HG03571 (cell line): ENCODE data around the gene CPN1.
"Not testable (repeated sequence)": the region's sequence is repeated elsewhere in the genome, so short reads cannot be mapped to it uniquely, and the experiment has no call there.

Experiments
- ATAC-seq: cut with Tn5 transposase; IDR thresholded peaks from one replicate; pipeline ENCODE4 v1.9.1; 2021; ENCODE audit not compliant: unreplicated experiment

The CPN1 gene

GRCh38 chr10:100082276-100082675 is 607 bp upstream of the CPN1 start:
- not testable (repeated sequence) for ATAC-seq

- ATAC-seq, result no peak
Observed at GRCh38 chr10:100076750-100077149, 4.9 kb downstream of the CPN1 start.

- no peak for ATAC-seq
Observed at GRCh38 chr10:100075426-100076220, 6.0 kb downstream of the CPN1 start.

GRCh38 chr10:100072514-100072913 is 9.2 kb downstream of the CPN1 start:
- ATAC-seq, result no peak

GRCh38 chr10:100071529-100071928 is 10.1 kb downstream of the CPN1 start:
- no peak for ATAC-seq

GRCh38 chr10:100067466-100067865 is 14.2 kb downstream of the CPN1 start:
- no peak for ATAC-seq

- ATAC-seq, result no peak
Observed at GRCh38 chr10:100065084-100065660, 16.5 kb downstream of the CPN1 start.

- no peak for ATAC-seq
Observed at GRCh38 chr10:100061401-100061800, 20.3 kb downstream of the CPN1 start.

GRCh38 chr10:100057948-100058347 is 23.7 kb downstream of the CPN1 start:
- ATAC-seq, result no peak

GRCh38 chr10:100053686-100054460 is 27.8 kb downstream of the CPN1 start:
- ATAC-seq, result no peak

GRCh38 chr10:100046021-100046486 is 35.6 kb downstream of the CPN1 start:
- ATAC-seq, result no peak

GRCh38 chr10:100045592-100045991 is 36.1 kb downstream of the CPN1 start:
- ATAC-seq, result no peak

- no peak for ATAC-seq
Observed at GRCh38 chr10:100043796-100044195, 37.9 kb downstream of the CPN1 start.

- no peak for ATAC-seq
Observed at GRCh38 chr10:100043344-100043743, 38.3 kb downstream of the CPN1 start.

GRCh38 chr10:100041306-100042002 is 40.2 kb downstream of the CPN1 start:
- ATAC-seq, result no peak

GRCh38 chr10:100038561-100039071 is 43.1 kb downstream of the CPN1 start:
- no peak for ATAC-seq

GRCh38 chr10:100037758-100038315 is 43.8 kb downstream of the CPN1 start:
- ATAC-seq, result no peak

- no peak for ATAC-seq
Observed at GRCh38 chr10:100036850-100037249, 44.8 kb downstream of the CPN1 start.

GRCh38 chr10:100033766-100034418 is 47.8 kb downstream of the CPN1 start:
- no peak for ATAC-seq

- ATAC-seq, result no peak
Observed at GRCh38 chr10:100027416-100027815, 54.3 kb downstream of the CPN1 start.
